Measurements from ENCODE around the gene PTHLH.

Gene PTHLH

GRCh38 chr12:27995406-27995805, 22.9 kb upstream of the PTHLH start:
- TF ChIP-seq CTCF (IDR thresholded peaks at IDR 0.05; ENCODE audit: insufficient read depth, low read depth, low read length, missing control alignments) = no peak
- no peak for DNase-seq (ENCODE audit: low read depth)
- no peak overlapping the region for H3K4me3 ChIP-seq (ENCODE audit: low read depth, low read length)

GRCh38 chr12:27988594-27989233, 16.2 kb upstream of the PTHLH start:
- DNase-seq (ENCODE audit: low read depth) = no peak
- TF ChIP-seq CTCF (IDR thresholded peaks at IDR 0.05; ENCODE audit: insufficient read depth, low read depth, low read length, missing control alignments) = no peak
- no peak overlapping the region for H3K4me3 ChIP-seq (ENCODE audit: low read depth, low read length)

DNA sequence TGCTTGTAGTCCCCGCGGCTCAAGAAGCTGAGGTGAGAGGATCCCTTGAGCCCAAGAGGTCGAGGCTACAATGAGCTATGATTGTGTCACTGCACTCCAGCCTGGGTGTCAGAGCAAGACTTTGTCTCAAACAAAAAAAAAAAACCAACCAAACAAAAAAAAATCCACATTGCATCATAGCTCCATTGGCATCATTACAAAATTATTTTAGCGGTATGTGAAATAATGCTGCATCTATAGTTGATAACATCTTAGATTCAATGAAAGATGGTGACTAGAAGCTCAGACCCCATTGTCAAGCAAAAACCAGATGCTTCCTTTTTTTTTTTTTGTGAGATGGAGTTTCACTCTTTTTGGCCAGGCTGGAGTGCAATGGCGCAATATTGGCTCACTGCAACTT, 14.8 kb upstream of the PTHLH start:
- H3K4me3 ChIP-seq (ENCODE audit: low read depth, low read length) = no peak overlapping the region
- TF ChIP-seq CTCF (IDR thresholded peaks at IDR 0.05; ENCODE audit: insufficient read depth, low read depth, low read length, missing control alignments) = no peak
- DNase-seq (ENCODE audit: low read depth) = no peak

DNA sequence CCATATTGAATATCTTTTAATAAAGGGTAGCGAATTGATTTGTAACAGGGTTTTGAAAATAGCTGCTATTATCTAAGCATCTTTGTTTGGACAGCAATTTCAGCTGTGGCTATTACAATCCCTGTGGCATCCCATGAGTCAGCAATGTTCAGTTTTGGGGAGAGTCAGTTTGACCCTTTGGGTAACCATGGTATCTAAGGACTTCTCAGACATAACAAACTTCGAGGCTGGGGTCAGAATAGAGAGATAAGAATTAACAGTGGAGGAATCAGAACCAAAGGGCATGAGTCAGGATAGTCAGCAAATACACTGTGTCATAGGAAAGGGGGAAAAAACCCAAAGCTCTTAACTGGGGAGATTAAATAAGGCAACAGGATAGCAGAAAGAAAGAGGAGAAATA, 11.7 kb upstream of the PTHLH start:
- H3K4me3 ChIP-seq (ENCODE audit: low read depth, low read length) = no peak overlapping the region
- TF ChIP-seq CTCF (IDR thresholded peaks at IDR 0.05; ENCODE audit: insufficient read depth, low read depth, low read length, missing control alignments) = no peak
- DNase-seq (ENCODE audit: low read depth) = no peak

GRCh38 chr12:27982951-27983350, 10.4 kb upstream of the PTHLH start:
- DNase-seq (ENCODE audit: low read depth) = no peak
- TF ChIP-seq CTCF (IDR thresholded peaks at IDR 0.05; ENCODE audit: insufficient read depth, low read depth, low read length, missing control alignments) = no peak
- H3K4me3 ChIP-seq (ENCODE audit: low read depth, low read length) = no peak overlapping the region

GRCh38 chr12:27982385-27982784, 9.9 kb upstream of the PTHLH start:
- no peak overlapping the region for H3K4me3 ChIP-seq (ENCODE audit: low read depth, low read length)
- no peak for DNase-seq (ENCODE audit: low read depth)
- no peak for TF ChIP-seq CTCF (IDR thresholded peaks at IDR 0.05; ENCODE audit: insufficient read depth, low read depth, low read length, missing control alignments)

- TF ChIP-seq CTCF (IDR thresholded peaks at IDR 0.05; ENCODE audit: insufficient read depth, low read depth, low read length, missing control alignments) = no peak
- DNase-seq (ENCODE audit: low read depth) = no peak
- H3K4me3 ChIP-seq (ENCODE audit: low read depth, low read length) = no peak overlapping the region
Measured at GRCh38 chr12:27981874-27982273, 9.3 kb upstream of the PTHLH start.

Measured in GM12865 (cell line).